LNCaP clone FGC (cell line): ENCODE measurements around the gene KDM2B.

Source experiments
- DNase-seq: peaks from one replicate; pipeline ENCODE4 v3.0.0-alpha.2; 2011; ENCODE audit warnings: low read depth
- H3K4me3 ChIP-seq: 2 replicates; pipeline ENCODE4 v1.5.1; 2011; ENCODE audit warnings: mild to moderate bottlenecking, low read depth, low read length, control low read depth
- CTCF ChIP-seq: IDR thresholded peaks from 2 replicates; pipeline ENCODE4 v1.5.1; 2012; ENCODE audit warnings: mild to moderate bottlenecking; ENCODE audit not compliant: control insufficient read depth, insufficient read depth; ENCODE audit errors: extremely low read depth

Gene KDM2B

GRCh38 chr12:121442028-121442948, 138.5 kb downstream of the KDM2B start:
- no peak for DNase-seq
- H3K4me3 ChIP-seq = no peak overlapping the region
- no peak for TF ChIP-seq CTCF

GRCh38 chr12:121441555-121441954, 139.3 kb downstream of the KDM2B start:
- no peak for DNase-seq

GRCh38 chr12:121440768-121441167, 140.1 kb downstream of the KDM2B start:
- no peak for DNase-seq
- no peak for TF ChIP-seq CTCF
- H3K4me3 ChIP-seq = no peak overlapping the region

More at GRCh38 chr12:121441555-121441954, 139.3 kb downstream of the KDM2B start:
- H3K4me3 ChIP-seq = no peak overlapping the region
- TF ChIP-seq CTCF = peak; percentile 32

GRCh38 chr12:121439715-121440114, 141.1 kb downstream of the KDM2B start:
- no peak for TF ChIP-seq CTCF
- no peak overlapping the region for H3K4me3 ChIP-seq
- DNase-seq = no peak

GRCh38 chr12:121438905-121439304, 141.9 kb downstream of the KDM2B start:
- TF ChIP-seq CTCF = no peak
- no peak for DNase-seq
- H3K4me3 ChIP-seq = no peak overlapping the region

GRCh38 chr12:121436706-121437105, 144.1 kb downstream of the KDM2B start:
- no peak overlapping the region for H3K4me3 ChIP-seq
- no peak for DNase-seq
- no peak for TF ChIP-seq CTCF
